IPS DF 6.9 (cell line): ENCODE results near the gene GNAO1.

ENCODE experiments used
- DNase-seq: peaks from one replicate; pipeline ENCODE4 v3.0.0-alpha.2; 2013; ENCODE audit warnings: low read depth, low spot score
- H3K27ac ChIP-seq: one replicate; pipeline ENCODE4 v1.5.1; 2013; ENCODE audit warnings: low read length, control low read depth
- H3K27me3 ChIP-seq: 2 replicates; pipeline ENCODE4 v1.6.1; 2013; ENCODE audit warnings: mild to moderate bottlenecking, low read length; ENCODE audit not compliant: control insufficient read depth, insufficient read depth
- H3K36me3 ChIP-seq: 2 replicates; pipeline ENCODE4 v1.6.1; 2013; ENCODE audit warnings: low read length; ENCODE audit not compliant: control insufficient read depth, insufficient read depth
- H3K4me1 ChIP-seq: 2 replicates; pipeline ENCODE4 v1.6.1; 2013; ENCODE audit warnings: low read length; ENCODE audit not compliant: control insufficient read depth, insufficient read depth
- H3K4me3 ChIP-seq: 2 replicates; pipeline ENCODE4 v1.5.1; 2013; ENCODE audit warnings: mild to moderate bottlenecking, low read length
- H3K9me3 ChIP-seq: 2 replicates; pipeline ENCODE4 v1.6.1; 2013; ENCODE audit warnings: low read length, inconsistent platforms; ENCODE audit not compliant: control insufficient read depth, insufficient read depth
- WGBS: extraction: QIAGEN DNeasy Blood & Tissue Kit; methylation state at CpG from one replicate; pipeline ENCODE4 v1.1.7; 2013; ENCODE audit warnings: mixed read lengths, missing lambda C conversion rate; ENCODE audit not compliant: insufficient read length, insufficient coverage; 5-methylcytosine and 5-hydroxymethylcytosine counted together

GNAO1 gene

DNA sequence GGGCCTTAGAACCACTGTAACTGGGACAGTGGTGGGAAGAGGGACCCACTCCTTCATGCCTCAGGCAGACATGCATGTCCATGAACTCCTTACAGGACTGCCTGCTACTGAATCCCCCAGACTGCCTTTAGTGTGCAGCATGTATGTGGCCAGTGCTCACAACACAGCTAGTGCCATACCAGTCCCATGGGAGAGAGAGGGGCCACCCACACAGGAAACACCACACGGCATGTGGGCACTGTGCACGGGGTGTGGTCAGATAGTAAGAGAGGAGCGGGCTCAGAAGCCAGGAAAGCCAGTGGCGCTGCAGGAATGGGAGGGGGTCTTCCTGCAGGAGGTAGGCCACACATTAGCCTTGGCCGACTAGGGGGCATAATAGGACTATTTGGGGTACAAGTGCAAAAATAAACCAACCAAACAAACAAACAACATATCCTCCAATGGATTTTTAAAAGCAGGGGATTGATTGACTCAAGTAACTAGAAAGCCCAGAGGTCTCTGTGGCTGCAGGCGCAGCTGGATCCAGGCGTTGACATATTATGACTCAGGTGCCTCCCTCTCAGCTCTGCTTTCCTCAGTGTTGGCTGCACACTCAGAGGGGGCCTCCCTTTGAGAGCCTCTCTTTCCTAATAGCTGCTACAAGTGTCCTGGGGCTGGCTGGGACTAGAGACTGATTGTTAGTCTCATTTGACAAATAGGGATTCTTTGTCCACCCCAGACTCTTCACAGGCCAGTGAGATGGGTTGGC is 129.7 kb downstream of the GNAO1 start:
- Histone ChIP-seq H3K4me3 (no peak overlapping the region), H3K27me3 (no peaks in the 10 kb centered on the region), H3K4me1 (no peaks in the 10 kb centered on the region), H3K27ac (no peak overlapping the region), H3K9me3 (no peaks in the 10 kb centered on the region), H3K36me3 (no peaks in the 10 kb centered on the region)
- WGBS, result no CpG with 5 or more reads among the region's 7 CpGs
- DNase-seq, result no peak

DNA sequence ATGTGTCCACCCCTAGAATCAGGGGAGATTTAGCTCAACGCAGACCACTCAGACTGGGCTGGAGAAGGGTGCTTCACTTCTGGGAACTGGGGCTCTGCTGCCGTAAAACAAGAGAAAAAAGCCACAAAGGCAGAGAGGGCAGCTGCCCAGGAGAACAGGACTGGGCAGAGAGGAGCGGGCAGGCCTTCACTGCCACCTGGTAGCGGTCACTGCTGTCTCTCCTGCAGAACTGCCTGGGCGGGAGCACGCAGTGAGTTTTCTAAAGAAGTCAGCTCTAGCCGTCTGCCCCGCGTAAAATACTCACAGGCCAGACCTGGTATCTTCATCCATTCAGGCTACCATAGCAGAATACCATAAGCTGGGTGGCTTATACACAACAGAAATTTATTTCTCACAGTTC is 130.3 kb downstream of the GNAO1 start:
- Histone ChIP-seq H3K4me1 (no peaks in the 10 kb centered on the region), H3K4me3 (no peak overlapping the region), H3K9me3 (no peaks in the 10 kb centered on the region), H3K36me3 (no peaks in the 10 kb centered on the region), H3K27me3 (no peaks in the 10 kb centered on the region), H3K27ac (no peak overlapping the region)
- DNase-seq, result no peak
- WGBS, result no CpG with 5 or more reads among the region's 9 CpGs

DNA sequence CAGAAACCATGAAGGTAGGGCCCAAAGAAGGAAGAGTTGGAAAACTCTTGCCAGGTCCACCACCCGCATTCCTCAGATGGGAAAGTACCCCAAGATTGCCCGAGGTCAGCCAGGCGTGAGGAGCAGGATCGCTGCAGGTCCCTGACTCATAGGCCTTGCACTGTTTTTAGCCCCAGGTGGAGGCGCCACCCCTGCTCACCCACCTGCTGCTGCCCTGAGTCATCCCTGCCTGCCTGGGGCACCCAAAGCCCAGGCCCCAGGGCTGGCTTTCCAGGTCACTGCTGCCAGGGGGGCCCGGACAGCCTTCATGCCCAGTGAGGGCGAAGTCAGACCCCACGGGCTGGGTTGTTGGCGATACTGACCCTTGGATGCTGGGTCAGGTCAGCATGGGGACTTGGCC is 133.1 kb downstream of the GNAO1 start:
- no peak overlapping the region for H3K27ac ChIP-seq
- no peak overlapping the region for H3K4me3 ChIP-seq
- no peak for DNase-seq
- no peaks in the 10 kb centered on the region for H3K4me1 ChIP-seq
- no CpG with 5 or more reads among the region's 9 CpGs for WGBS
- H3K9me3 ChIP-seq, result no peaks in the 10 kb centered on the region
- no peaks in the 10 kb centered on the region for H3K36me3 ChIP-seq
- no peaks in the 10 kb centered on the region for H3K27me3 ChIP-seq

DNA sequence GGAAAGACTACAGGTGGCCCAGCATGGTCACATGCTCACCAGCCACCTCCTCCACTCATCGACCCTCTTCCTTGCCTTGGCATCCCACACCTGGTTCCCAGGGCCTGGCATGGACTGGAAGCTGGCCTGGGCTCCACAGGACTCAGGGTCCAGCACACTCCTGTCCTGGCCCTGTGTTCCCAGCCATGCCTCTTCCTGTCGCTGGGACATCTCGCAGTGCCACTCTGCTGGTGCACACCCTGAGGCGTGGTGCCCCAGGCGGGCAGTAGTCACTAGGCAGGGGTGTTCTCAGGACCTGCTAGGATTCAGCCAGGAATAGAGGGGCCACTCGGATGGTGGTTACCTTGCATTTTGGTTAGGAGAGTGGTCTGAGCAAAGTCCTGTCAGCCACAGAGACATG is 134.7 kb downstream of the GNAO1 start:
- no peaks in the 10 kb centered on the region for H3K4me1 ChIP-seq
- H3K9me3 ChIP-seq, result no peaks in the 10 kb centered on the region
- no peak overlapping the region for H3K27ac ChIP-seq
- DNase-seq, result no peak
- H3K27me3 ChIP-seq, result no peaks in the 10 kb centered on the region
- H3K36me3 ChIP-seq, result no peaks in the 10 kb centered on the region
- WGBS, result no CpG with 5 or more reads among the region's 6 CpGs
- no peak overlapping the region for H3K4me3 ChIP-seq

DNA sequence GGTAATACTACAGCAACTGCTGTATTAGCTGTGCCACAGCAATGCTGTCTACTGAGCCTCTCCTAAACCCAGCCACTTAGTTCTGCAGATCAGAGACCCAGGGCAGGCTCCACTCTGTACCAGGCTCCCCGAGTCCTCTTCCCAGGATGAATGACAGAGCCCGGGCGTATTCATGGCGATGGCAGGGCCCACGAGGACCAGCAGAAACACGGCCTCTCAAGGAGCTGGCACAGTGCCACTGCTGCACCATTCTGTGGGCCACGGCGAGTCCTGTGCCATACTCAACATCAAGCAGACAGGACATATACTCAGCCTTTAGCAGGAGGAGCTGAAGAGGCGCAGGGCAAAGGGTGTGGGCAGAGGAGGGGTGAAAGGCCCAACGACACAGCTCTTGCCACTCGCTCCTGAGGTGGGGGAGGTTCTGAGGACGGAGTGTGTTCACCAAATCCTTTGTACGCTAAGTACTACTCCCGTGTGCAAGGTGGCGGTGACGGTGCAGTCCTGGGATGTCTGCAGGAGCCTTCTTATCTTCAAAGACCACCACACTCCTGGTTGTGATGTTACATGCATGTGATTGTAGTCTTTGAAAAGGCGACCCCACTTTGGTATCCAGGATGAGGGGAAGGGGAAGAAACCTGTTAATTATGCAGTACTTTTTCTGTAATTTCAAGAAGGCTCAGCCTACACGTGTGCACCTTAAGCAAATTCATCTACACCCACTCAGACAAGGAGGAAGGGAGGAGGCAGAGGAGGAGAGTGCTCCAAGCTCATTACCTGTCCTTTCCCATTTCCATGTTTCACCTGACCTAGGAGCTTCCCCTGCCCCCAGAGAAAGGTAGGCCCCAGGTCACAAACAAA is 136.0 kb downstream of the GNAO1 start:
- no peak overlapping the region for H3K4me3 ChIP-seq
- H3K9me3 ChIP-seq, result no peaks in the 10 kb centered on the region
- no peaks in the 10 kb centered on the region for H3K27me3 ChIP-seq
- H3K36me3 ChIP-seq, result no peaks in the 10 kb centered on the region; the same call in 1 of the 2 replicates
- no peak for DNase-seq
- H3K27ac ChIP-seq, result no peak overlapping the region
- H3K4me1 ChIP-seq, result no peaks in the 10 kb centered on the region
- WGBS, result no CpG with 5 or more reads among the region's 18 CpGs

DNA sequence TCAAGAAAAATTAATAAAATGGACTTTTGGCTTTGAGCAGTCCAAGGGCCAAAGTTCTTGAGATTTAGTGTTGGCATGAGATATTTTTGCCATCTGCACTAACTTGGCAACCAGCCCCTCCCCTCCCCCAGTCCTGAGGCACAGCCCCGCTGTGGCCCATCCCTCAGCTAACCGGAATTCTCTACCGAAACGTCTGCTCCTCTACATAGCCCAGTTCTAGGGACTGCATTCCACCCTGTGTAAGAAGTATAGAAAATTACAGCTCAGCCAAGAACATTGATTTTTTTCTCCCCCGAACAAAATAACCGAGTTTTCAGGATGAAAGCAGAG is 136.6 kb downstream of the GNAO1 start:
- Histone ChIP-seq H3K9me3 (no peaks in the 10 kb centered on the region), H3K27me3 (no peaks in the 10 kb centered on the region), H3K36me3 (no peaks in the 10 kb centered on the region; the same call in 1 of the 2 replicates), H3K27ac (no peak overlapping the region), H3K4me3 (no peak overlapping the region), H3K4me1 (no peaks in the 10 kb centered on the region)
- DNase-seq, result no peak
- WGBS, result no CpG with 5 or more reads among the region's 6 CpGs

DNA sequence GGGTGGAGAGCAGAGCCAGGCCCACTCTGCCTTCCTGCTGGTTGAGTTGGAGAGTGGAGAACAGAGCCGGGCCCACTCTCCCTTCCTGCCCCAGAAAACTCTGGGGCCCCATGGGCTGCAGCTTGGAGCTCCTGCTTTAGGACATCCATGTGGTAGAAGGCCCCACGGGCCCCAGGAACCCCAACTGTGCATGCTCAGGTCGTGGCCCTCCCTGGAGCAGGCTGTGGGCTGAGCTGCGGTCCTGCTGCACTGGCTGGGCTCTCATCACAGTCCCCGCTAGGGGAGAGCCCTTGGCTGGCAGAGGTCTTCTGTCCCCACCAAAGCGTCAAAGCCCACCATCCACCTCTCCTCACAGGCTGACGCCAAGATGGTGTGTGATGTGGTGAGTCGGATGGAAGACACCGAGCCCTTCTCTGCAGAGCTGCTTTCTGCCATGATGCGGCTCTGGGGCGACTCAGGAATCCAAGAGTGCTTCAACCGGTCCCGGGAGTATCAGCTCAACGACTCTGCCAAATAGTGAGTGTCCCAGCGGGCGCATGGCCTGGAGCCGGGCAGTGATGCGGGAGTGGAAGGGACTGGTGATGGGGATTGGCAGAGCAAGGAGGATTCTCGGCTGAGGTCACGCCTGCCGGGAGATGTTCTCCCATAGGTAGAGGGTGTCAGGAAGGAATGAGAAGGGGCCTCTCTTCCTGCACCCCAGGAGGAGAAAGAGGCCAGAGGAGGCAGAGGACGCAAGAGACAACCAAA is 137.2 kb downstream of the GNAO1 start:
- no CpG with 5 or more reads among the region's 22 CpGs for WGBS
- Histone ChIP-seq H3K27me3 (no peaks in the 10 kb centered on the region), H3K36me3 (no peaks in the 10 kb centered on the region; the same call in 1 of the 2 replicates), H3K4me1 (no peaks in the 10 kb centered on the region), H3K27ac (no peak overlapping the region), H3K4me3 (no peak overlapping the region), H3K9me3 (no peaks in the 10 kb centered on the region)
- no peak for DNase-seq

DNA sequence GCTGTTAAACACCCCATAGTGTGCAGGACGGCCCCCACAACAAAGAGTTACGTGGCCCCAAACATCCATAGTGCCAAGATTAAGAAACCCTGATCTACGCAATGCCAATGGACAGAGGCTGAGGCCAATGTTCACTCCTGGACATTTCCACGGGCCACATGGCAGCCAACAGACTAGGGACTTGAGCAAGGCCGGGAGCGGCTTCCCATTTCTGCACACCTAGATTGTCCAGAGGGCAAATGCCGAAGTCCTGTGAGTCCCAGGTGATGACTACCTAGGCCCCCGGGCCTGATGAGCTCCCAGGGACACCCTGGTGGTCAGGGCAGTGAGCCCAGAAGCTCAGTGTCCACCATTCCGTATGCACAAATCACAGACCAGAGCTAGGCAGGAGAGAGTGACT is 138.6 kb downstream of the GNAO1 start:
- Histone ChIP-seq H3K9me3 (no peaks in the 10 kb centered on the region), H3K27me3 (no peaks in the 10 kb centered on the region), H3K4me3 (no peak overlapping the region), H3K27ac (no peak overlapping the region), H3K4me1 (no peaks in the 10 kb centered on the region), H3K36me3 (no peaks in the 10 kb centered on the region; the same call in 1 of the 2 replicates)
- WGBS, result no CpG with 5 or more reads among the region's 9 CpGs
- DNase-seq, result no peak

DNA sequence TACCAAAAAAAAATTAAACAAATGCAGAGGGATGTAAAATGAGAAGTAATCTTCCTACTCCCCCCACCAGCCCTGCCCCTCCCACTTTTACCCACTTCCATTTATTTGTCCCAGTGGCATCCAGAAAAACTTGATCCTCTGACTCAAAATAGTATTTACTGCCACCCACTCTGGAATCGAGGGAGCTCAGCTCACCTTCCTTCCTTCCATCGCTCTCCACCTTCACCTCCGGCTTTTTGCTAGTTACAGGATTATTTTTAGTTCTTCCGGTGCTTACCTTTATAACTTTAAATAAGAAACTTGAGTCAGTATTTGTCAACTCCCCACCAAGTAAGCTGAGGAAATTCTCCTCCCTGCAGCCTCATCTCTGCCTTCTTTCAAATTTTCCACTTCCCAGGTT is 139.2 kb downstream of the GNAO1 start:
- no peaks in the 10 kb centered on the region for H3K4me1 ChIP-seq
- no CpG with 5 or more reads among the region's 4 CpGs for WGBS
- H3K9me3 ChIP-seq, result no peaks in the 10 kb centered on the region
- H3K4me3 ChIP-seq, result no peak overlapping the region
- no peaks in the 10 kb centered on the region for H3K27me3 ChIP-seq
- H3K36me3 ChIP-seq, result no peaks in the 10 kb centered on the region; the same call in 1 of the 2 replicates
- no peak for DNase-seq
- no peak overlapping the region for H3K27ac ChIP-seq

DNA sequence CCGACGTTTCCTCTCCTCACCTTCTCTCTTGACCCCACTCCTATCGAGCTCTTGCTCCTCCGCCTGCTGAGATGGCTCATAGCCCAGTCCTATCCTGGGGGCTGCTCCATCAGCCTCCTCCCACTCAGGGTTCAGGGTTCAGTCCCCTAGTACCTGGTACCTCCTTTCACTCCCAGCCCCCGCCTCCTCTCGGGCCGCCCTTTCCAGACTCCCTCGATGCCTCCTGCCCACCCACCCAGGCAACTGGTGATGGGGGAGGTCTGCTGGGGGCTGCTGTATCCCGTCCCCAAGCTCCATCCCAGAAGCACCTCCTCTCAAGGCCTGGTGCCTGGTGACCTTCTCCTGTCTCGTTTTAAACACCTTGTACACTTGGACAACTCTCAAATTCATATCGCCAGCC is 140.1 kb downstream of the GNAO1 start:
- no peaks in the 10 kb centered on the region for H3K27me3 ChIP-seq
- H3K4me1 ChIP-seq, result no peaks in the 10 kb centered on the region
- H3K27ac ChIP-seq, result no peak overlapping the region
- no peak for DNase-seq
- no CpG with 5 or more reads among the region's 11 CpGs for WGBS
- H3K9me3 ChIP-seq, result no peaks in the 10 kb centered on the region
- no peaks in the 10 kb centered on the region; the same call in 1 of the 2 replicates for H3K36me3 ChIP-seq
- no peak overlapping the region for H3K4me3 ChIP-seq
